SU-DHL-6 (cell line): ENCODE results near the gene ALDH1L2.

Experiments
- H2AFZ ChIP-seq: fragments of 200-600 bp; sonication (generic); 2 replicates; pipeline ENCODE4 v1.6.1; 2014; ENCODE audit warnings: low read depth, mild to moderate bottlenecking, moderate library complexity, mixed read lengths, antibody characterized with exemption, low read length; ENCODE audit not compliant: severe bottlenecking
- H3F3A ChIP-seq: fragments of 200-600 bp; shearing (Covaris generic); 2 replicates; pipeline ENCODE4 v1.6.0; 2016; ENCODE audit warnings: antibody characterized with exemption, mild to moderate bottlenecking; ENCODE audit not compliant: insufficient read depth
- H3K27ac ChIP-seq: fragments of 200-600 bp; sonication (generic); 2 replicates; pipeline ENCODE4 v1.5.1; 2016; ENCODE audit warnings: low read depth, mild to moderate bottlenecking, low read length, moderate library complexity, mixed read lengths
- H3K27me3 ChIP-seq: fragments of 200-600 bp; sonication (generic), shearing (Covaris generic); 2 replicates; pipeline ENCODE4 v1.6.0; 2014; ENCODE audit warnings: mild to moderate bottlenecking, low read length
- H3K36me3 ChIP-seq: fragments of 200-600 bp; sonication (generic); 2 replicates; pipeline ENCODE4 v1.6.1; 2014; ENCODE audit warnings: mild to moderate bottlenecking, low read length, mixed read lengths
- H3K4me2 ChIP-seq: fragments of 300-600, 200-600 bp; shearing (Covaris generic), sonication (generic); 2 replicates; pipeline ENCODE4 v1.6.0; 2014; ENCODE audit warnings: low read length, low read depth, mild to moderate bottlenecking; ENCODE audit not compliant: poor library complexity, severe bottlenecking
- H3K4me3 ChIP-seq: fragments of 200-600 bp; sonication (generic); 2 replicates; pipeline ENCODE4 v1.5.1; 2014; ENCODE audit warnings: antibody characterized with exemption, low read length, mild to moderate bottlenecking, mixed read lengths; ENCODE audit not compliant: insufficient read depth, poor library complexity, severe bottlenecking
- H3K79me2 ChIP-seq: fragments of 200-600 bp; sonication (generic); 2 replicates; pipeline ENCODE4 v1.6.1; 2014; ENCODE audit warnings: mild to moderate bottlenecking, low read length, moderate library complexity; ENCODE audit not compliant: insufficient read depth
- H3K9ac ChIP-seq: fragments of 200-600 bp; sonication (generic); 2 replicates; pipeline ENCODE4 v1.7.0; 2014; ENCODE audit warnings: mild to moderate bottlenecking, low read length
- H3K9me2 ChIP-seq: fragments of 200-600 bp; sonication (generic); replicated peaks from 2 replicates; pipeline ENCODE4 v1.6.1; 2014; ENCODE audit warnings: low read length; ENCODE audit not compliant: insufficient read depth
- H3K9me3 ChIP-seq: fragments of 200-600 bp; sonication (generic); 2 replicates; pipeline ENCODE4 v1.6.1; 2014; ENCODE audit warnings: low read length, mixed read lengths; ENCODE audit not compliant: insufficient read depth
- H4K20me1 ChIP-seq: fragments of 200-600 bp; sonication (generic); 2 replicates; pipeline ENCODE4 v1.6.1; 2014; ENCODE audit warnings: low read depth, mild to moderate bottlenecking, antibody characterized with exemption, low read length, moderate library complexity, mixed read lengths
- CTCF ChIP-seq: fragments of 200-600 bp; sonication (generic); IDR thresholded peaks from one replicate; pipeline ENCODE4 v1.5.1; 2017; ENCODE audit warnings: antibody characterized with exemption, mild to moderate bottlenecking, low read length, moderate library complexity; ENCODE audit not compliant: insufficient read depth, poor library complexity, severe bottlenecking
- EZH2phosphoT487 ChIP-seq: fragments of 200-600 bp; sonication (generic), shearing (Covaris generic); conservative IDR thresholded peaks from 2 replicates; pipeline ENCODE4 v1.6.1; 2018; ENCODE audit warnings: mild to moderate bottlenecking, antibody characterized with exemption, low read length, moderate library complexity, mixed read lengths

Gene ALDH1L2

GRCh38 chr12:105085501-105085900 is 1.2 kb upstream of the ALDH1L2 start:
- H3K36me3 ChIP-seq: no peaks in the 10 kb centered on the region
- no peaks in the 10 kb centered on the region for H3K79me2 ChIP-seq
- no peak overlapping the region for H2AFZ ChIP-seq
- TF ChIP-seq CTCF: no peak
- TF ChIP-seq EZH2phosphoT487: no peak
- H3K9ac ChIP-seq: no peak overlapping the region
- no peaks in the 10 kb centered on the region for H3F3A ChIP-seq
- H3K4me2 ChIP-seq: no peak overlapping the region
- no peaks in the 10 kb centered on the region for H3K27me3 ChIP-seq
- no peak overlapping the region for H3K27ac ChIP-seq
- H3K9me2 ChIP-seq: no peaks in the 10 kb centered on the region
- H3K4me3 ChIP-seq: no peak overlapping the region
- H4K20me1 ChIP-seq: no peaks in the 10 kb centered on the region
- no peaks in the 10 kb centered on the region for H3K9me3 ChIP-seq

GRCh38 chr12:105083551-105084105 is 630 bp downstream of the ALDH1L2 start:
- no peak overlapping the region for H3K9ac ChIP-seq
- no peaks in the 10 kb centered on the region for H3K36me3 ChIP-seq
- H3K79me2 ChIP-seq: no peaks in the 10 kb centered on the region
- no peak overlapping the region for H3K4me3 ChIP-seq
- H2AFZ ChIP-seq: no peak overlapping the region
- no peak overlapping the region for H3K27ac ChIP-seq
- no peaks in the 10 kb centered on the region for H3K9me2 ChIP-seq
- no peaks in the 10 kb centered on the region for H3K27me3 ChIP-seq
- H3F3A ChIP-seq: no peaks in the 10 kb centered on the region
- H3K4me2 ChIP-seq: no peak overlapping the region
- H4K20me1 ChIP-seq: no peaks in the 10 kb centered on the region
- H3K9me3 ChIP-seq: no peaks in the 10 kb centered on the region
- TF ChIP-seq CTCF (no peak), EZH2phosphoT487 (no peak)

GRCh38 chr12:105083031-105083430 is 1.2 kb downstream of the ALDH1L2 start:
- Histone ChIP-seq H3K36me3 (no peaks in the 10 kb centered on the region), H3K27ac (no peak overlapping the region), H3K79me2 (no peaks in the 10 kb centered on the region), H3K27me3 (no peaks in the 10 kb centered on the region), H3K9me2 (no peaks in the 10 kb centered on the region), H4K20me1 (no peaks in the 10 kb centered on the region), H3K4me2 (no peak overlapping the region), H3K4me3 (no peak overlapping the region), H3F3A (no peaks in the 10 kb centered on the region), H2AFZ (no peak overlapping the region), H3K9ac (no peak overlapping the region), H3K9me3 (no peaks in the 10 kb centered on the region)
- no peak for TF ChIP-seq CTCF
